Left lung (tissue), 10 donors: Measurements from ENCODE around the gene QSOX2. TPM values are rescaled to one million over a fixed set of nuclear protein-coding genes. Genes with fewer than 3 reads are reported as not detected.
A peak's percentile ranks its signal among the peaks of the same experiment; 100 is the strongest.

ENCODE experiments used
- ATAC-seq: fragments of 200-7000 bp; cut with Tn5 transposase; one replicate; pipeline ENCODE4 v1.9.1; 2020; ENCODE audit warnings: moderate library complexity
- DNase-seq, 4 donors: peaks; one replicate each; pipeline ENCODE4 v3.0.0-alpha.2; 2013 to 2020
- H3K27ac ChIP-seq, 2 donors: fragments of 200-600 bp; sonication (generic) in 1 of 2; one replicate each; pipeline versions ENCODE4 v1.5.0 to v1.8.0; 2020 to 2021
- H3K27me3 ChIP-seq, 2 donors: fragments of 200-600 bp; sonication (generic) in 1 of 2; one replicate each; pipeline versions ENCODE4 v1.5.0 to v1.8.0; 2020 to 2021
- H3K36me3 ChIP-seq, 2 donors: fragments of 200-600 bp; sonication (generic) in 1 of 2; one replicate each; pipeline versions ENCODE4 v1.5.0 to v1.8.0; 2020 to 2021
- H3K4me1 ChIP-seq, 2 donors: fragments of 200-600 bp; one replicate each; pipeline ENCODE4 v1.8.0; 2021
- H3K4me3 ChIP-seq, 2 donors: fragments of 200-600 bp; sonication (generic) in 1 of 2; one replicate each; pipeline versions ENCODE4 v1.5.0 to v1.8.0; 2020 to 2021; ENCODE audit warnings: mild to moderate bottlenecking in 1 of 2
- H3K9me3 ChIP-seq, 2 donors: fragments of 200-600 bp; sonication (generic) in 1 of 2; one replicate each; pipeline versions ENCODE4 v1.5.0 to v1.8.0; 2020 to 2021
- CTCF ChIP-seq, 2 donors: fragments of 200-600 bp; sonication (generic) in 1 of 2; IDR thresholded peaks; one replicate each; pipeline versions ENCODE4 v1.5.0 to v1.8.0; 2021; ENCODE audit warnings: antibody characterized with exemption in 2 of 2
- intact Hi-C, 2 donors: fragments of 100-400 bp; cut with DNase I; formaldehyde crosslinking; loops; one replicate each; pipeline versions ENCODE4 v1.11.2 to v1.14.2; 2022
- polyA plus RNA-seq, 6 donors: library from polyadenylated mRNA; unstranded; fragments of 120-200 nt; gene quantifications; one replicate each; pipeline ENCODE4 v1.2.1, GENCODE V29; 2013; ENCODE audit not compliant: insufficient read length in 6 of 6
- total RNA-seq, 2 donors: library from RNA; stranded (reverse); fragmentation: NEBNext Ultra II Directional; extraction: Animal tissue kit (Norgen Biotek cat#: 25700); gene quantifications; one replicate each; pipeline ENCODE4 v1.2.1, GENCODE V29; 2021
- donor health status: DM: no; HTN: yes; CAD: no.
- donor health status: DM: no; HTN: no; CAD: no.

The QSOX2 gene
- total and polyA plus RNA-seq, 8 donors: 9.5 to 15.4 (median 12.0) TPM

GRCh38 chr9:136251264-136252115 is 5.9 kb upstream of the QSOX2 start:
- DNase-seq (peak in 1 of 4 donors; percentile 70), ATAC-seq (no peak)
- intact Hi-C loops: no loop called here
- no peak for TF ChIP-seq CTCF (IDR thresholded peaks at IDR 0.05)
- Histone ChIP-seq H3K4me3 (no peak overlapping the region), H3K36me3 (no peaks in the 10 kb centered on the region), H3K9me3 (no peaks in the 10 kb centered on the region), H3K4me1 (no peaks in the 10 kb centered on the region), H3K27ac (no peak overlapping the region), H3K27me3 (peaks cover 0 to 44% of the 10 kb centered on the region in 2 donors)

GRCh38 chr9:136250676-136251075 is 5.1 kb upstream of the QSOX2 start:
- no peaks in the 10 kb centered on the region for H3K4me1 ChIP-seq
- peaks cover 0 to 36% of the 10 kb centered on the region in 2 donors for H3K27me3 ChIP-seq
- DNase-seq (peak in 1 of 4 donors; percentile 67), ATAC-seq (no peak)
- no peaks in the 10 kb centered on the region for H3K36me3 ChIP-seq
- no peaks in the 10 kb centered on the region for H3K9me3 ChIP-seq
- no peak for TF ChIP-seq CTCF (IDR thresholded peaks at IDR 0.05)
- intact Hi-C loops: no loop called here
- H3K27ac ChIP-seq: no peak overlapping the region
- H3K4me3 ChIP-seq: no peak overlapping the region

- intact Hi-C loops: no loop called here
- Histone ChIP-seq H3K4me3 (no peak overlapping the region), H3K4me1 (peaks cover 0 to under 1% of the 10 kb centered on the region in 2 donors), H3K27me3 (peaks cover 0 to 29% of the 10 kb centered on the region in 2 donors), H3K9me3 (no peaks in the 10 kb centered on the region), H3K36me3 (no peaks in the 10 kb centered on the region), H3K27ac (no peak overlapping the region)
- peak in 1 of 4 donors; percentile 78 for DNase-seq
- no peak for TF ChIP-seq CTCF (IDR thresholded peaks at IDR 0.05)
- ATAC-seq: no peak
Observed at GRCh38 chr9:136249877-136250559, 4.4 kb upstream of the QSOX2 start.

GRCh38 chr9:136248951-136249876 is 3.6 kb upstream of the QSOX2 start:
- no peak for ATAC-seq
- Histone ChIP-seq H3K27me3 (peaks cover 0 to 21% of the 10 kb centered on the region in 2 donors), H3K27ac (no peak overlapping the region), H3K36me3 (no peaks in the 10 kb centered on the region), H3K9me3 (no peaks in the 10 kb centered on the region), H3K4me1 (peaks cover 7 to 9% of the 10 kb centered on the region in 2 donors), H3K4me3 (no peak overlapping the region)
- peak in 1 of 4 donors; percentile 63 for DNase-seq
- no peak for TF ChIP-seq CTCF (IDR thresholded peaks at IDR 0.05)
- intact Hi-C loops: no loop called here
